ENCODE measurements around the gene IL1RL2.

IL1RL2 gene

DNA sequence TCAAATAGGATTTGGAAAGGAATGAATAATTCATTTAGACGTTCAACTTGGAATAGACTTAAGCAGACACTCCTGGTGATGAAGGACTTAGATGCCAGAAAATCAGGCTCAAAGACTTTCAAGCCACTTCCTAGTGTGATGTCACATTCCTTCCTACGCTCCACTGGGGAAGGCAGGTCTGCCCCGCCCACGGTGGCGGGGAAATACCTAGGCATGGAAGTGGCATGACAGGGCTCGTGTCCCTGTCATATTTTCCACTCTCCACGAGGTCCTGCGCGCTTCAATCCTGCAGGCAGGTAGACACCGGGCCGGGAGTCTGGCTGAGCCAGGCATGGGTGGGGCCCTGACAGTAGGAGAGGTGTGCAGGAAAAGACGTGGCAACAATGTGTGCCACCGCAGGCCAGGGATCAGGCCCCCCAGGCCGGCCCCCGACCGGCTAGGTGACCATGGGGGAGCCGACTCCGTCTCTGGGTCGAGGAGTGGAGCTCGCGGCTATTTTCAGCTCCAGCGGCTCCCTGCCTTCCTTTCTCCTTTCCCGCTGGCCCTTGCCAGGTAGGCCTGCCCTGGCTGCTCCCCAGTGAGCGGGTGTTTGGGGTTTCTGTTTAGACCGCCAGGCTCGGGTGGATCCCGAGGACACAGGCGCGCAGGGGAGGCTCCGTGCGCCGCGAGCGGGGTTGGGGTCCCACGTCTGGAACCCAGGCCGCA lies at the start of gene IL1RL2:
Gene IL1RL2 (plus strand): TSS at position 233 of the 705 bp plus-strand sequence. CDS start 845 bp downstream, outside the sequence.
- DNase-seq (ENCODE audit: low read depth) = no peak

DNA sequence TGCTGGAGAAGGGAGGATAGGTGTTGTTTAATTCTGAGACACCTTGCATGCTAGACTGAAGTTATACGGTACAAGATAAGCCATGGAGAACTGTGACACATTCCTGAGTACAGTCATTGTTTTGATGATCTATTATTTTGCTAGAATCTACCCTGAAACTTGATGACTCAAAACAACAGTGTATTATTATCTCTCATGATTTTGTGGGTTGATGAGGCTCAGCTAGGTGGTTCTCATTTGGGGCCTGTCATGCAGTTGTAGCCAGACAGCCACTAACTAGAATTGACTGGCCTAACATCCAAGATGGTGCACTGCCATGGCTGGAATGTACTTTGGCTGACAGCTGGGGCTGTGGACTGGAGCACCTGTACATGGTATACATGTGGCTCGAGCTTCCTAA lies 49.7 kb upstream of the IL1RL2 start:
- DNase-seq (ENCODE audit: low read depth) = no peak

DNA sequence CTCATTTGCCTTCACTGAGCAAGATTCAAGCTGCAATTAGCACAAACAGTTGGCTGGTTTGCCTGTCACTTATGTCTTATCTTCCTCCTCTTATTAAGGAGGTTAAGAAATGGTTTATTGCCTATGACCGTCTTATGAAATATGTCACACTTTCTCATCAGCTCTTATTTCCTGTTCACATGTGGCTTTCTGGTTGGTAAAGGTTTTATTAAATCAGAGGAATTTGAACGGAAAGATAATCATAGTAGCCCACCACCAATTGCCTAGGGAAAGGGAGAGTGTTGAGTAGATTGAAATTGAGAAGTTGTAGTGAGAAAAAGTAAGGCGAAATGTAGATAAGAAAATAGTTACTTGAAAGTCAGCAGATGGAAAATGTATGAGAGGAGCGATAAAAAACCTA lies 48.5 kb upstream of the IL1RL2 start:
- DNase-seq (ENCODE audit: low read depth) = no peak

DNA sequence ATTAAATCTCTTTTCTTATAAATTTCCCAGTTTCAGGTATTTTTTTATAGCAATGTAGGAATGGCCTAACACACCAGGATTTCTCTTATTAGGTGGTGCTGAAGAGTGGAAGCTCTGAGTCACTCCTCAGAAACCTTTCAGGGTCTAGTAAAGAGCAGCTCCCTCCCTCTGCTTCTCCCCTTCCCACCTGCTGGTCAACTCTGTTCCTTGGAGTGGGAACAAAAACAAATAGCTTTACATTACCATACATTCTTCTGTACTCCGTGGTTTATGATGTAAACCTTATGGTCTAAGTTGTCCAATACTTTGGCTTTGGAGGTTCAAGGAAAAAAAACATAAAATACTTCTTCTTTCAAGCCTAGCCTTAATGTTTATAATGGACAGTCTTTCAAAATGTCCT lies 47.0 kb upstream of the IL1RL2 start:
- DNase-seq (ENCODE audit: low read depth) = no peak

DNA sequence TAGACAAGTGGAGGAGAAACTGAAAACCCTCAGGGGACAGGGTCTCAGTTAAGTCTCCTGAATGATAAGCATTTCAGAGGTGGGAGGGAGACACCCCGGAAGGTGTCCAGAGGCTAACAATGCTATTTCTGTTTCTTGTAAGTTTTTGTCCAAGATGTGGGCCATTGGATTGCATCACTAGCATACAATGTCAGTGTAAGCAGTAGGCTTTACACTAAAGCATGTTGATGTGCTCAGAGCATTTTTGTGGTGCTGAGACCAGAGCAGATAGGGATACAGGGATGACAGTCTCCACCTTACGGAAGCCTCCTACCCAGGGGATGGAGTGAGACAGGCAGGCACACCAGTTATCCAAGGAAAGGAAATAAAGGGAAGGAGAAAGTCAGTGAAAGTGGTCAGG lies 46.4 kb upstream of the IL1RL2 start:
- DNase-seq (ENCODE audit: low read depth) = no peak

DNA sequence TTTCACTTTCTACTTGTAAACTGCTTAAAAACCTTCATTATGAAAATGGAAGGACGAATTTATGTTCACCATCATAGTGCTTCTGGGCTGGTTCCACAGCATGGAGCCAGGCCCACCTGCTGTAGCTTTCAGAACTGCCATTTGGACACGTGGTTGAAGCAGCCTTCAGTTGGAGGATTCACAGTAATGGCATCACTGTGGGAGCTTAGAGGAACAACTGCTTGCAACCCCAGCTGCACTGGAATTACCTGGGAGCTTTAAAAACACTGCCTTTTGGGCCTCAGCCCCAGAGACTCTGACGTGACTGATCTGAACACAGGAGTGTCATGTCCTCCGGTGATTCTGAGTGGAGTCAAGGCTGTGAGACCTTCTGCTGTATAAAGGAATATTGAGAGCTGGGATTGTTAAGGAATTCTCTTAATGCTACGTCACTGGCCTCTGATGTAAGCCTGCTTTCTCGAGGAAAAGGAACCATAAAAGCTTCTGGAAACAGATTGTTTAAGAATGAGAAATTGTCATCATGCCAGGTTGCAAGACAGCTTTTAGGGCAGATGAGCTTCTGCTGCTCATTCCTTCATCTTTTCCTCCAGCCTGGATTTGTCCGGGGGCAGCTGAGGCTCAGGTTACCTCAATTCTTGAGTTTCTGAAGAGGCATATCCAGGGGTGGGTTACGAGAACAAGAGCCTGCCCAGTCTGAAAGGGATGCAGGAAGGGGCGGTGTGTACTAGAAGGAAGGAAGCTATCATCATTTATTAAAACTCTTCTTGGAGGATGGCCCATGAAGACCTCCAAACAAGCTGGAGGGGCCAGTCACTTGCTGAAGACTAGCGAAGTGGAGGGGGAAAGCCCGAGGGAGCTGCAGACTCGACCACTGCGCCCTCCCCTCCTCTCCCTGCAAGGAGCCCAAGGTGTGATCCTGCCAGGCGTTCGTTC lies 45.5 kb upstream of the IL1RL2 start:
- DNase-seq (ENCODE audit: low read depth) = no peak

DNA sequence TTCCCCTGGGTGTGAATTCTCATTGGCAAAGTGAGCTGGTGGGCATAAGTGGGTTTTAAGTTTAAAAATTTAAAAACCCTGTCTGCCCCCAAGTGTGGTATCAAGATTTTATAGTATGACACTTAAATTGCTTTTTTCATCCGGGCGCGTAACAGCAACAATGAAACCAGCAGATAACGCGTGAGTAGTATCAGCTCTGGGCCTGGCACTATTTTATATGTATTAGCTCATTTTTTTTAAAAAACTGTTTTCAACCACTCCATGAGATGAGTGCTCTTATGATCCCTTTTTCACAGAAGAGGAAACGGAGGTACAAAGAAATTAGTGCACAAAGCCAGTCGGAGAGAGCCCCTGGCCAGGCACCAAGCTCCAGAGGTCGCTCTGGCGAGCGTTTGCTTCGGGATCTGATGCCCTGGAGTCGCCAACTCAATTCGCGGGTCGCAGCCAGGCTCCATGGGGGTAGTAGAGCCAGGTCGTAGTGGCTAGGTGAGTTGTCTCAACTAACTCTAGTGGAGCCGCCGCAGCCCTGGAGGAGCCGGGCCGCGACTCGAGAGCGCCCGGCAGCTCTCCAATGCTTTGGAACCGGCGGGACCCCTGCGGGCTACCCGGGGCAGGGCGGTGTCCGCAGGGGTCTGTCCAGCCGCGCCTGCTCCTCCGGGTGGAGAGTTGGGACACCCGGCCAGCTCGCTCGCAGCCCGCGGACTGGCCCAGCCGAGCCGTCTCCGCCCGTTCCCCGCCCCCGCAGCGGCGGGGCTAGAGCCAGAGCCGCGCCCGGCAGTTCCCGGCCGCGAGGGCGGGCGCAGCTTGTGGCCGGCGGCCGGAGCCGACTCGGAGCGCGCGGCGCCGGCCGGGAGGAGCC lies 44.6 kb upstream of the IL1RL2 start, which contains the start of gene IL1R1:
Gene IL1R1 (plus strand): TSS at position 777 of the 859 bp plus-strand sequence. CDS start 14,979 bp downstream, outside the sequence.
- DNase-seq (ENCODE audit: low read depth) = no peak

DNA sequence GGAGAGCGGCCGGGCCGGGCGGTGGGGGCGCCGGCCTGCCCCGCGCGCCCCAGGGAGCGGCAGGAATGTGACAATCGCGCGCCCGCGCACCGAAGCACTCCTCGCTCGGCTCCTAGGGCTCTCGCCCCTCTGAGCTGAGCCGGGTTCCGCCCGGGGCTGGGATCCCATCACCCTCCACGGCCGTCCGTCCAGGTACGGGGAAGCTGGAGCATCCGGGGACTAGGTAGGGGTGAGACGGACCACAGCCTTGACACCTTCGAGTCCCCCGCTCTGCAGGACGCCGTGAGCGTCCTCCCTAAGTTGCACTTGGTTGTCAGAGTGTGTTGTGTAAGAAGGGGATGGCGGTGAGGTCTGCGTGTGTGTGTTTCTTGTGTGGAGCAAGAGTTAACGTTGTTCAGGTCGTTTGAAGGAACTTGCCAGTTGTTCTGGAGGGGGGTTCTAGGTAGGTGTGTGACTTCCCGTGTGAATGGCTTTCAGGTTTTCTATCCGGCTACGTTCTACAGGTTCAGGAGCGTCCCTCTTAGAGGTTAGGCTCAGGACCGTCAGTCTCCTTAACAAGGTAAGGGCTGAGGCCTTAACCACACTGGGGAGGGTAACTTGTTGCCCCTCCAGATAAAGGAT lies 43.9 kb upstream of the IL1RL2 start:
- DNase-seq (ENCODE audit: low read depth) = no peak

DNA sequence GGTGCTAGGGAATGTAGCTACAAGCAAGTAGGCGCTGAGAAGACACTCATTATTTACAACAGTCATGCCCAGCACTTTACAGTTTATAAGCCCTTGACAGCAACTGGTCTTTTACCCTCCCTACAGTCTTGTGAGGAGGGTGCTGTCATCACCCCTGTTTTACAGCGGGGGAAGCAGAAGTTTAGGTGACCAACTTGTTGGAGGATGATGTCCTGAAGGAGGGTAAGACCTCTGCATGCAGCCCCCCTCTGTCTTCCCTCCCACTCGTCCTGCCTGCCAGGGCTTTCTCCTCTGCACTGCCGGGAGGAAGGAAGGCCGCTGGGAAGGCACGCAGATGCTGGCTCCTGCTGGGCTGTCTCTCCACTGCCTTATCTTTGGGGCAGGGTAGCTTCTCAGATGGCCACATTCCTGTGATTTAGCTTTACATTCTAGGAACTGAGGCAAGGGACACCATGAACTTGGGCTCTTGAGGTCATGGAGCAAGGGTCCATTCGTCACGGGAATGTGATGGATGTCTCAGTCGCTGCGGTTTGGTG lies 43.3 kb upstream of the IL1RL2 start:
- DNase-seq (ENCODE audit: low read depth) = no peak

DNA sequence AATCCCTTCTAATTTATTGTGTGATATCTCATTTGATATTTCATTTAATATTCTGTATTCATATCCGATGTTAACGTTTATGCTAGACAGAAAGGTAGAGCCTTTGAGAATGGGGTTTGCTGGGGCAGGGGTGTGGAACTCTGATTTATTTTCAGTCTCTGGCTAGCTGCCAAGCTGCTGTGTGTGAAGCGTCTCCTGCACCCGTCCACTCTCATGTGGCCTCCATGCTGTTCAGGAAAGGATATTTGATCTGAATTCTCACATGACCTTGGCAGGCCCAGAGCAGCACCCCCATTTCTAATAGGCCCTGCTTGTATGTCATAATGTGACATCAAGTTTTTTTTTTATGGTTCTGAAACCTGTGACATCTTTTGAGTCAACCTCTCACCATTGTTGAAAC lies 42.7 kb upstream of the IL1RL2 start:
- no peak for DNase-seq (ENCODE audit: low read depth)

DNA sequence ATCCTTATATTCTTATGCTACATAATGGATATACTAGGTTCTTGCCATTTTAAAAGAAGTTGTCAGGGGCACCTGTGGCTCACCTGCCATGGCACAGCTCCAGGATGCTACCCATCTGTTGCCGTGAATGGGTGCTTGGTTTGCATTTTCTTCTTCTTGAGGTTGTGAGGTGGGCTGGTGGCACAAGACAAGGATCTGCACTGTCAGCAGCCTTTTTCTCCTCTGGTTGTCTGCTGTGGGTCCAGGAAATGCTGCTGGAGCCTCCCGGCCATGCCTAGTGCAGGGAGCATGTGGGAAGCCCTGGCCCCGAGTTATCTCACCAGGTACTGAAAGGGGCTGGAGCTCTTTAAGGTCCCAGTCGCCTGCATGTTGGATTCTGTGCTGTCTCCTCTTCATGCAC lies 41.7 kb upstream of the IL1RL2 start:
- DNase-seq (ENCODE audit: low read depth) = no peak

DNA sequence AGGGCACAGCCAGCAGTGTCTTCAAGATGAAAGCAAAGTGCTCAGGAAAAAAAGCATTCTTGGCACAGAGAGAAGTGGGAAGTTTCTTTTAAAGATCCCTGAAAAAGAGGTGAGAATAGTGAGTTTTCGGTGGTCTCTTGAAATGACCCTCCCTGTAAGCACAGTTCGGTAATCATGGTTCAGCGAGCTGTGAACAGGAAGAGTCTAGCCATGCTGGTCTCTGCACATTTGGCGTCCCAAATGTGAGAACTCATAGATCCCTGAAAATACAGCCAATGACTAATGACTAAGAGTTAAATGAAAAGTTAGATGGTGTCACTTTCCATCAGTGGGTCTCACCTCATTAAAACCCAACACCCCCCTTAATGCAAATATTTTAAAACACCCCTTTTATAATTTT lies 40.9 kb upstream of the IL1RL2 start:
- DNase-seq (ENCODE audit: low read depth) = no peak

DNA sequence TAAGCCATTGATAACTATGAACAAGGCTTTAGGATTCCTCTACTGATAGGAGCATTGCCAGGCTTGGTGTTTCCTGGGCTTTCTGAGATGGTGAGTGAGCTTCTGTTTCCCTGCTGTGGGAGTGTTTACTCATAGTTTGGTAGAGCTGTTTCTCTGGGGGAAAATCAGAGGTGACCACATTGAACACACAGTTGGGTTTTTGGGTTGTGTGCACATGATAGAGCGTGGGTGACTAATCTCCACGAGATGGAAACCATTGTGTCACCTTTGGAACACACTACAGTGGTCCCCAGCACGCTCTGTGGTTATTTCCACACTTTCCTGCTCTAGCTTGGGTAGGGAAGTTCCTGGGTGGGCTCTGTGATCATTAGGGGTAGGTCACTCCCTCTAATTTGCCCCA lies 38.9 kb upstream of the IL1RL2 start:
- DNase-seq (ENCODE audit: low read depth) = no peak

DNA sequence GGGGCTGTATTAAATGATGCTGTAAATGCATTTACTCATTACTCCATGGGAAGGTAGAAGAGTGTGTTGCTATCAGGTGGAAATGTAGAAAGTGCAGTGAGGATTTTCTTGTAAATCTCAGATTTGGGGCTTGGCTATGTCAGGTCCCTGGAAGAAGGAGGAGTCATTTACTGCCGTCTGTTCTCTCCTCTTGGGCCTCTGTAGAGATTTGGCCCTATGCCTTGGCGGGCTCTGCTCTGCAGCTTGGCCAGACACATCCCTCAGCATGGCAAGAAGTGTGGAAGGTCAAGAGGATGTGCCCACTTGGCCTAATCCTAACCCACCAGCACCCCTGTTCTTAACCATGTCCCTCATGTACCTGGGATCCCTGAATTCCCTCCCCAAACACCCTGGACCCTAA lies 37.6 kb upstream of the IL1RL2 start:
- no peak for DNase-seq (ENCODE audit: low read depth)

DNA sequence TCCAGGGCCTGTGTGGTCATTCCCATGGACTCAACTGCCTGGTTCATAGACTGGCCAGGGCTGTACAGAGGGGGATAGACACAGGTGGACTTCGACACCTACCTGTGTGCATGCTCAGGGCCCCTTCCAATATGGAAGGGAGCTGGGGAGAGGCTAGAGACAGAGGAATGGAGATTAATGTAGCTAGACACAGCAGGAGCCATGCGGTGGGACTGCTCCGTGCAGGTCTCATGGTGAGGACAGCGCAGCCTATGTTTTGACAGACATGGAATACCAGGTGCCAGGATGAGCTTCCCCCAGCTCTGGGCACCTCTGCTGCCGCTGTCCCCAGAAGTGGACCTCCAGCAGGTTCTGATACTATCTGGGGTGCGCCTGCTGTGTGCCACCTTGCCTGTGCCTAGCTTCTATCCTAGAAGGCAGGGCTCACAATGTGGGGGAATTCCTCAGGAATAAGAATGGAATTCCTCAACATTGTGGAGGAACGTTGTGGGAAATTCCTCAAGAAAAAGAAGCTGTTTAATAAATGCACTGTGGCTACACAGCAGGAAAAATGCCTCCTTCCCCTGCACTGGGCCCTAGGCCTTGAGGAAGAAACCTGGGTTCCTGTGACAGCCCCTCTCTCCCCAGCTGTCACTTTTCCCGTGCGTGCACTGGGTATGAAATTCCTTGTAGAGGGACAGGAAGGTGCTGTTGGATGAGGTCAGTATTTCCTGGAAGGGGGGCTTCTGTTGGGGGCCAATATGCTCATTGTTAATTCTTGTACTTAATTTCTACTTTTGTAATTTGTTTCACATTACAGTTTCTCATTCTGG lies 37.0 kb upstream of the IL1RL2 start:
- DNase-seq (ENCODE audit: low read depth) = no peak

DNA sequence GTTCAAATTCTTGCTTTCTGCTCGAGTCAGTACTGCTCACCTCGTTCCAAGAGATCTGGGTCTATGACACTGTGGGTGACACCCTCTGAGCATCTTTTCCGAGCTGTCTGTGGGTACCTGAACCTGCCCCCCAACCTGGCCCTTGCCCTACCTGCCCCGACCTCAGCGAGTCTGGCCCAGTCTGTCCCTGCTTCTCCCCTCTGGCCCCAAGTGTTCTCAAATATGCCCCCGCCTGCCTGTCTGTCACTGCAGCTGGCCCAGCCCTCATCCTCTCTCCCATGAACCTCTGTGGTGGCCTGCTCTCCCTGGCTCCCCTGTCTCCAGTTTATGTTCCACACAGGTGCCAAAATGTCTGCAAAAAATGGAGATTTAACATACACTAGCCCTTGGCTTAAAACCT lies 32.5 kb upstream of the IL1RL2 start:
- DNase-seq (ENCODE audit: low read depth) = no peak

DNA sequence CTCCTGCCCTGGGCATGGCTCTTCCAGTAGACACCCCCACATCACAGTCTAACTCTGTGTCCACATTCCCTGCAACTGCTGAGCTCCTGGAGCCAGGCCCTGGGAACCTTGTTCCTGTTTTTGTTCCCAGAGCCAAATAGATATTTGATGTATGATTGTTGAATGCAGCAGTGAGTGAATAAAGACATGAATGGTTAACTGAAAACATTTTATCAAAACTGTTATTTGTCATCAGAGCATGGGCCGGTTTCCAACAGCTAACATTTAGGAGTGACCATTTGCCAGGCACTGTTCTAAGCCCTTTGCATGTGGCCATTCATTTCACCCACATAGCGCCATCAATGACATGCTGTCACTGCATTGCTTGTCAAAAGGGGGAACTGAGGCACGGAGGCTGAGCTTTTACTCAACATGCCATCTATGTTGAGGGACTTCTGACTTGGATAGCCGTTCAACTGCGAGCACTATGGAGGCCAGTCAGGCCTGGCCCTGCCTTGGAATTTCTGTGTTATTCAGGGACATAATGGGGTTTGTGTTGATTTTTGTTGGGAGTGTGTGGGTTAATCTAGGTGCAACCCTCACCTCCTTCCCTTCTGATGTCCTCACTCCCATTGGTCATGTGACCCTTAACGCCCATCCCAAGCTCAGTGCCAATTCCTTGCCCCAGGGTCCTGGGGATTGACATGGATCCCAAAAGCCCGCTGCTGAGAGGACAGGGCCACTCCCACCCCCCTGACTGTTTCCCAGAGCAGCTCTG lies 31.7 kb upstream of the IL1RL2 start:
- DNase-seq (ENCODE audit: low read depth) = no peak

DNA sequence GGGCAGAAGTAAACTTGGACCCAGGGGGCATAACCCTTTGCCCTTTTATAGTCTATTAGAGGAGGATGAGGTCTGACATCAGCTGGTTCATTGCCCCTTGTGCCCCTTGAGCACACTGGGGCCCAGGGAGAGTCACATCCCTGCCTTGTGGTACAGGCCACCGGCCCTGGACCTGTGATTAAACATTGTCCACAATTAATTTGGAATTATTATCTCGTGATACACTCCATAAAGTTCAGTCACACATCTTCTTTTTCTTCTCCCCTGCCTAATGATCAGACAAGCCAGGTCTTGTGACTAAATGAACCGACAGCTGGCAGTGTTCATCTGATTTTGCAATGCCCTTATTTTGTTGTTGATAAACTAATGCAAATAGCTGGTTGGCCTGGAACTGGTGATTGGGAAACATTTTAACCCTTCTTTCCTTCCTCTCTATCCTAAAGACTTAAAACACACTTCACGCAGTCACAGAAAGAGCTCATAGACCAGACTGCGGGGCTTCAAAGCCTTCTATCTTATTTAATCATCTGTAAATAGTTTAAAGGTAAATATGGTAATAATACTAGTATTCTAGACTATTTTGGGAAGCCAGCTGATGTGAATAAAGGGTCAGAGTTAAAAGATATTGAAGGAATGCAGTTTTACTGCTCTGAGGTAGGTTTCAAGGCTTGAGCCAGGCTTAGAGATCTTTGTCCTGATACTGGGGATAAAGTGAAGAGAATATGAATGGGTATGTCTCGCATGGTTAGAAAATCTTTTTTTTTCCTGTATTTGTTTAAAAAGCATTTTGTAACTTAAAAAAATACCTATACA lies 30.9 kb upstream of the IL1RL2 start:
- no peak for DNase-seq (ENCODE audit: low read depth)

Data from stimulated activated CD8-positive, alpha-beta memory T cell treated with anti-CD3 and anti-CD28 coated beads, Interleukin-15, amount 100 ng/mL, for 1 hour (primary cell).